GM18526 (cell line): Measurements from ENCODE around the gene GANC.

Experiments
- POLR2A ChIP-seq: IDR thresholded peaks from 3 replicates; pipeline ENCODE4 v1.6.1; 2011; ENCODE audit not compliant: insufficient read length; ENCODE audit errors: extremely low read depth

The GANC gene

DNA sequence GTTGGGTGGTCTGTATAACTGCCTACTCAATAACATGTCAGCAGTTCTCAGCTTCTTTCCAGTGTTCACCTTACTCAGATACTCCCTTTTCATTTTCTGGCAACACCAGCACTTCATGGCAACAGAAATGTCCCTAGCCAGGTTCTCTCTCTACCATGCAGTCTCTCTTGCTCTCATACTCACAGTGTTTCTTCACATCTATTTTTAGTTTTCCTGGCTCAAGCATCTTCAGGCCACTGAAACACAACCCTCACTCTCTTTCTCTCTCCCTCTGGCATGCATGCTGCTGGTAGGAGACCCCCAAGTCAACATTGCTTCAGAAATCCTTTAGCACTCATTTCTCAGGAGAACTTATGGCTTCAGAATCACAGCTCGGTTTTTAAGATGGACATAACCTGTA is 86.2 kb downstream of the GANC start, which contains the start of gene CAPN3:
TSS of gene CAPN3 (plus strand) at position 253 of the 400 bp plus-strand sequence. CDS start 305 bp downstream, outside the sequence.
- no peak for TF ChIP-seq POLR2A

DNA sequence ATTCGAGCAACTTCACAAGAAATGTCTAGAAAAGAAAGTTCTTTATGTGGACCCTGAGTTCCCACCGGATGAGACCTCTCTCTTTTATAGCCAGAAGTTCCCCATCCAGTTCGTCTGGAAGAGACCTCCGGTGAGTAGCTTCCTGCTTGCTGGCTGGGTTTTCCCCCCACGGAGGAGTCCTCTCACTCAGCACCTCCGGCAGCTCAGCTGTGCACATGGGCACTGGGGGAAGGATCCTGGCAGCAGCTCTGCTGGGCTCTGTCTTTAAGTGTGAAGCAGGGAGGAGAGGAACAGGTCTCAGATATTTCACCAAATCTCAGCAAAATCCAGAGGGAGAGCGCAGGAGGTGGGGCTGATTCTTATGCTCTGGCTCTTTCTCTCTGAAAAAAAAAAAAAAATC is 87.0 kb downstream of the GANC start:
- no peak for TF ChIP-seq POLR2A

DNA sequence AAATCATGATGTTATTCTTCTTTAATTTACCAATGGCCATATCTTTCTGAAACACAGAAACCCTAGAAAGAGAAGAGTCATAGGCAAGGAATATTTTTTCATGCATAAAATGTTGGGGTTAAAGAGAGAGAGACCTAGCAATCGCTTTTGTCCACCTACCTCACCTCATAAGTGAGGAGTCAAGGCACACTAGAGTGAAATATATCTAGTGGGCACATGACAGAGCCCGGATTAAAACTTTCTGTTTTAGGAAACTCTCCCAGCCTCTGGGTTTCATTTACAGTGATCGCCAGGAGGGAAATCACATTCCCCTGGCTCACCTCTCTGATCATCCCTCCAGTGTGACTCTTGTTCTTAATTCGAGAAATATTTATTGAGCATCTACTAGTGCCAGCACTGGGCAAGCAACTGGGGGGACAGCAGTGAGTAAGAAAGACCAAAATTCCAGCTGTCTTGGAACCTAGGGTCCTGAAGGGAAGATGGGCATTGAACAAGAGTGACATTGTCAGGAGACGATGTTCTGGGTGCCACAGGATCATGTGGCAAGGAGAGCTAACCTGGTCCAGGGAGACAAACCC is 87.6 kb downstream of the GANC start:
- TF ChIP-seq POLR2A, result no peak

DNA sequence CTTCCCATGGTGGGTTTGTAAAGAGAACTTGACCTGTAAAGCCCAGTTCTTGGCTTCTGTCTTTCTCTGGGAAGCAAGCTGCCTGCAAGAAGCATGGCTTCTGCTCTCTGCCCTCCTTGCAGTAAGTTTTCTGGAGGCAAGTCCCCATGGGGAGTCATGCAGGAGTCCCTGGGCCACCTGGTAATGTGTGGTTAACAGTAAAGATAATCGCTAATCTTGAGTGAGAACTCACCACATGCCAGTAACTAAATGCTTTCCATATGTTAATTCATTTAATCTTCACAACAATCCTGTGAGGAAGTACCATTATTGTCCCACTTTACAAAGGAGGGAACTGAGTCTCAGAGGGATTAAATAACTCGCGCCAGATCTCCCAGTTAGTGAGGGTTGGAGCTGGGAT is 90.5 kb downstream of the GANC start:
- no peak for TF ChIP-seq POLR2A

GRCh38 chr15:42363942-42364341 is 90.9 kb downstream of the GANC start:
- no peak for TF ChIP-seq POLR2A

- TF ChIP-seq POLR2A, result no peak
These were observed 91.5 kb downstream of the GANC start for GRCh38 chr15:42364529-42364928.

DNA sequence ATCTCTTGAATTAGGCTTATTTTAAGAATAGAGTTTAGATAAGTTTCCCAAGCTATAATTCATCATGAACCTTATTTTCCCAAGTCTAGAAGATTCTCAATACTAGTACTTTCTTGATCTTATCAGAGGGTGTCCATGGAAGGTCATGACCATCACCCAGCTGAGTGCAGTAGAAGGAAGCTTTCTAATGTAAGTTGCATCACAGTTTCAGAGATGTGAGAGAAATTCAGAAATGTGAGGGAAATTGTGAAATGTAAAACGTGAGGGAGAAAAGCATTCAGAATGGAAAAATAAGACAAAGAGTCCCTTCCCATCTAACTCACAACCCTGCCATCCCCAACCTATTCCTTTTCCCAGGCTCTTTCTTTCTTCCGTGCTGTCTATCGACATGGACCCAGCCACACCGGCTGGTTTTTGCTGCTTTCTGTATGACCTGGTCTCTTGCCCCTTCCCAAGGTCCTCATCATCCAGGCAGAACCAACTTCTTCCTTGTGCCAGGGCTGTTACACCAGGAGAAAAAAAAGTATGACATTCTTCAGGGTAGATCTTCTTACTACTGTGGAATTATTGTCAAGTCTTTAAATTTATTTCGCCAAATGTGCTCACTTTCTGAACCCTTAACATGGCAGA is 93.0 kb downstream of the GANC start:
- no peak for TF ChIP-seq POLR2A

DNA sequence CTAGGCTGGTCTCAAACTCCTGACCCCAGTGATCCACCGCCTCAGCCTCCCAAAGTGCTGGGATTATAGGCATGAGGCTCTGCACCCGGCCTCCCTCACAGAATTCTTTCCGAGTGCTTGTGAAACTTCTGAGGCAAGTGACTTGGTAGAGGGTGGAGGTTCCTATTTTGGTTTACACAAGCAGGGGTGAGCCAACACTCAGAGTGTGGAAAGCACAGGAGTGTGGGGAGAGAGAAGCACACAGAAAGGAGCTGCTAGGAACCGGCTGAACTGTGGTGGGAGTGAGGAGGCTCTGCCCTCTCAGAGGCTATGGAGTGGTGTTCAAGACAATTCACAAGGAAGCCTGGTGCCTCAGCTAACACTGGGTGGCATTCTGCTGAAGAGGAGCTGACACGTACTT is 94.0 kb downstream of the GANC start:
- TF ChIP-seq POLR2A, result no peak

- no peak for TF ChIP-seq POLR2A
These were observed 95.1 kb downstream of the GANC start for GRCh38 chr15:42368096-42368495.

- TF ChIP-seq POLR2A, result no peak
These were observed 98.1 kb downstream of the GANC start for GRCh38 chr15:42371096-42371495.

DNA sequence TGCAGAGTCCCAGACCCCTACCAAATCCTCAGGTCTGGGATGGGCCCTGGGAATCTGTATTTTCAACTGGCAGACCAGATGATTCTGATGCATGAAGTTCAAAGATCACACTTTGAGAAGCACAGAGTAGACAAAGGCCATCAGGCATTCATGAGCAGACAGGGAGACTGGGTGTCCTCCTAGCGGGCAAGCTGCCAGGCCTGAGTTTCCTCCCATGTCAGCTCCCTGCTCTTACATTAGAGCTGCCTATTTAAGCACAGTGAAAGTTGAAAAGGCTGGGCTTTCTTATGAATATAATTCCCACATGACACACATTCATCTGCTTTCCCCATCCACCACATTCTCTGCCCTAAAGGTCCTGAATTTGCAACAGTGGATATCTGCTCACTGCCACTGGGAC is 100.3 kb downstream of the GANC start:
- TF ChIP-seq POLR2A, result no peak

GRCh38 chr15:42373936-42374335 is 100.9 kb downstream of the GANC start:
- no peak for TF ChIP-seq POLR2A

GRCh38 chr15:42374810-42375209 is 101.8 kb downstream of the GANC start:
- no peak for TF ChIP-seq POLR2A

GRCh38 chr15:42375252-42375651 is 102.3 kb downstream of the GANC start:
- no peak for TF ChIP-seq POLR2A

DNA sequence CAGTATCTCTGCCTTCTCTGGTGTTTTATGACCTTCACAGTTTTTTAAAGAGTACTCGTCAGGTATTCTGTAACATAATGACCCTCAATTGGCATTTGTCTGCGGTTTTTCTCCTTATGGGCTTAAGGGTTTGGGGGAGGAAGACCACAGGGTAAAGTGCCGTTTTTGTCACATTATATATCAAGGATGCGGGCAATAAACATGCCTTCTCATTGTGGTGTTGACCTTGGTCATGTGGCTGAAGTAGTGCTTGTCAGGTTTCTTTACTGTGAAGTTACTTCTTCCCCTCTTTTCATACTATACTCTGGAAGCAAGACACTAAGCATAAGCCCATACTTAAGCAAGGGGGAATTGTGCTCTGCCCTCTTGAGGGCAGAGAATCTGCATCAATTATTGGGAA is 102.9 kb downstream of the GANC start:
- TF ChIP-seq POLR2A, result no peak

DNA sequence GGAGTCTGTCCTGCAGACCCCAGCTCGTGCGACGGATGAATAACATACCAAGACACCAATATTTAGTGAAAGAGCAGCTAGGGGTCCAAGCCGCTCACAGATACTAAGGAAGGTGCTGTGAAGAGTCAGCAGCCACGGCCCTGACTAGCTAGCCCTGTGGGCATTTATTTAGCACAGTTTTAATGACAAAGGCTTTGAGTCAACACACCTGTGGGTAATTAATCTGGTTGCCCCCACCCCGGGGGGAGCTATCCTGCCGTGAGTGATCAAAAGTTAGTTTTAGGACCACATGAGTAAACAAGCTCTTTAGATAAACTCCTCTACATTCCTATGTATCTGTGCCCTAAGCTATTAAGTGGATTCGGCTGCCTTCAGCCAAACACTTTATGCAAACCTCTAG is 105.0 kb downstream of the GANC start:
- no peak for TF ChIP-seq POLR2A

GRCh38 chr15:42384597-42384996 is 111.6 kb downstream of the GANC start:
- no peak for TF ChIP-seq POLR2A
